NCI-H1694 (cell line): ENCODE measurements around the gene HSPG2.
"Not testable (repeated sequence)": the region's sequence is repeated elsewhere in the genome, so short reads cannot be mapped to it uniquely, and the experiment has no call there.

ENCODE experiments used
- DNase-seq: peaks from one replicate; lab custom pipeline; 2025; lab: John Stamatoyannopoulos, UW

HSPG2 gene

GRCh38 chr1:21937034-21937371 lies at the start of gene HSPG2:
Gene HSPG2 (minus strand): TSS chr1:21937310. CDS start chr1:21937217, 93 bp downstream.
- no peak for DNase-seq

GRCh38 chr1:21986386-21986785 lies 49.3 kb upstream of the HSPG2 start:
- DNase-seq = not testable (repeated sequence)

- not testable (repeated sequence) for DNase-seq
Measured at GRCh38 chr1:21985893-21986292, 48.8 kb upstream of the HSPG2 start.

- DNase-seq = not testable (repeated sequence)
Measured at GRCh38 chr1:21983539-21983938, 46.4 kb upstream of the HSPG2 start.

GRCh38 chr1:21982122-21982521 lies 45.0 kb upstream of the HSPG2 start:
- not testable (repeated sequence) for DNase-seq

GRCh38 chr1:21981253-21981652 lies 44.1 kb upstream of the HSPG2 start:
- DNase-seq = not testable (repeated sequence)

- DNase-seq = not testable (repeated sequence)
Measured at GRCh38 chr1:21980515-21981220, 43.6 kb upstream of the HSPG2 start.

GRCh38 chr1:21978209-21978608 lies 41.1 kb upstream of the HSPG2 start:
- not testable (repeated sequence) for DNase-seq

GRCh38 chr1:21976703-21977239 lies 39.7 kb upstream of the HSPG2 start, which contains the start of gene CELA3B:
Gene CELA3B (plus strand): TSS chr1:21977022. CDS start chr1:21977040, 18 bp downstream.
- not testable (repeated sequence) for DNase-seq

GRCh38 chr1:21975296-21975695 lies 38.2 kb upstream of the HSPG2 start:
- DNase-seq = not testable (repeated sequence)

- not testable (repeated sequence) for DNase-seq
Measured at GRCh38 chr1:21974699-21975098, 37.6 kb upstream of the HSPG2 start.

- DNase-seq = not testable (repeated sequence)
Measured at GRCh38 chr1:21973948-21974347, 36.8 kb upstream of the HSPG2 start.

GRCh38 chr1:21972973-21973441 lies 35.9 kb upstream of the HSPG2 start:
- not testable (repeated sequence) for DNase-seq

GRCh38 chr1:21970523-21970922 lies 33.4 kb upstream of the HSPG2 start:
- DNase-seq = not testable (repeated sequence)

GRCh38 chr1:21969066-21969465 lies 32.0 kb upstream of the HSPG2 start:
- not testable (repeated sequence) for DNase-seq

- not testable (repeated sequence) for DNase-seq
Measured at GRCh38 chr1:21967216-21967615, 30.1 kb upstream of the HSPG2 start.

GRCh38 chr1:21966247-21967000 lies 29.3 kb upstream of the HSPG2 start:
- no peak for DNase-seq

GRCh38 chr1:21963477-21964217 lies 26.5 kb upstream of the HSPG2 start:
- DNase-seq = peak; percentile 62

GRCh38 chr1:21961799-21962198 lies 24.7 kb upstream of the HSPG2 start:
- no peak for DNase-seq

GRCh38 chr1:21961337-21961736 lies 24.2 kb upstream of the HSPG2 start:
- no peak for DNase-seq

- DNase-seq = no peak
Measured at GRCh38 chr1:21956720-21957552, 19.8 kb upstream of the HSPG2 start.
